Neural progenitor cell (in vitro differentiated cells): ENCODE measurements around the gene IL1R2. TPM values are rescaled to one million over a fixed set of nuclear protein-coding genes. Genes with fewer than 3 reads are reported as not detected.

Experiments
- DNase-seq: peaks from one replicate; pipeline ENCODE4 v3.0.0-alpha.2; 2016; ENCODE audit warnings: low spot score
- H2AFZ ChIP-seq: fragments of 200-600 bp; sonication (generic); replicated peaks from 2 replicates; pipeline ENCODE4 v1.6.1; 2016; ENCODE audit warnings: antibody characterized with exemption
- H3F3A ChIP-seq: fragments of 200-600 bp; sonication (generic); 2 replicates; pipeline ENCODE4 v1.6.1; 2016; ENCODE audit warnings: antibody characterized with exemption, low read depth
- H3K27ac ChIP-seq: fragments of 200-600 bp; sonication (generic); 2 replicates; pipeline ENCODE4 v1.5.1; 2016; ENCODE audit warnings: mild to moderate bottlenecking
- H3K27me3 ChIP-seq: fragments of 200-600 bp; sonication (generic); 2 replicates; pipeline ENCODE4 v1.6.1; 2016; ENCODE audit warnings: mild to moderate bottlenecking, moderate library complexity
- H3K36me3 ChIP-seq: fragments of 200-600 bp; sonication (generic); 2 replicates; pipeline ENCODE4 v1.5.1; 2016
- H3K4me1 ChIP-seq: fragments of 200-600 bp; sonication (generic); 2 replicates; pipeline ENCODE4 v1.6.1; 2016; ENCODE audit warnings: mixed run types
- H3K4me2 ChIP-seq: fragments of 200-600 bp; sonication (generic); 2 replicates; pipeline ENCODE4 v1.6.1; 2016
- H3K4me3 ChIP-seq: fragments of 200-600 bp; sonication (generic); 2 replicates; pipeline ENCODE4 v1.5.1; 2016
- H3K79me2 ChIP-seq: fragments of 200-600 bp; sonication (generic); 2 replicates; pipeline ENCODE4 v1.6.1; 2016; ENCODE audit warnings: low read depth
- H3K9ac ChIP-seq: fragments of 200-600 bp; sonication (generic); 2 replicates; pipeline ENCODE4 v1.6.1; 2016
- H3K9me3 ChIP-seq: fragments of 200-600 bp; sonication (generic); 2 replicates; pipeline ENCODE4 v1.5.1; 2016; ENCODE audit warnings: low read depth
- H4K20me1 ChIP-seq: fragments of 200-600 bp; sonication (generic); 2 replicates; pipeline ENCODE4 v1.6.1; 2016; ENCODE audit warnings: low read depth
- H3K27ac Mint-ChIP-seq: 3 replicates; pipeline ENCODE4 v1.8.0; 2021; ENCODE audit warnings: mixed read lengths
- H3K27me3 Mint-ChIP-seq: 2 replicates; pipeline ENCODE4 v1.8.0; 2022; ENCODE audit warnings: low read depth, mild to moderate bottlenecking, inconsistent platforms, moderate library complexity, mixed read lengths; ENCODE audit not compliant: insufficient read depth
- H3K36me3 Mint-ChIP-seq: 3 replicates; pipeline ENCODE4 v1.8.0; 2021; ENCODE audit warnings: mixed read lengths
- H3K4me1 Mint-ChIP-seq: 3 replicates; pipeline ENCODE4 v1.8.0; 2021; ENCODE audit warnings: mixed read lengths
- H3K4me3 Mint-ChIP-seq: 3 replicates; pipeline ENCODE4 v1.8.0; 2021; ENCODE audit warnings: mild to moderate bottlenecking, moderate library complexity, mixed read lengths
- H3K9me3 Mint-ChIP-seq: 3 replicates; pipeline ENCODE4 v1.8.0; 2020; ENCODE audit warnings: mixed read lengths
- CTCF ChIP-seq: fragments of 200-600 bp; sonication (generic); IDR thresholded peaks from 2 replicates; pipeline ENCODE4 v1.5.1; 2017; ENCODE audit warnings: antibody characterized with exemption, mild to moderate bottlenecking
- EZH2 ChIP-seq: fragments of 200-600 bp; sonication (generic); IDR thresholded peaks from 2 replicates; pipeline ENCODE4 v1.6.1; 2017; ENCODE audit warnings: antibody characterized with exemption, mild to moderate bottlenecking, moderate library complexity
- EZH2phosphoT487 ChIP-seq: fragments of 200-600 bp; sonication (generic); IDR thresholded peaks from 2 replicates; pipeline ENCODE4 v1.6.1; 2017; ENCODE audit warnings: antibody characterized with exemption
- total RNA-seq: library from RNA; depleted of rRNA; stranded (reverse); fragments of >200 nt; gene quantifications from 2 replicates; pipeline ENCODE4 v1.2.3, GENCODE V29; 2015; ENCODE audit warnings: low replicate concordance

The IL1R2 gene
- total RNA-seq, 1 donor from 2014 or later = not detected

- H3K4me1 Mint-ChIP-seq = peaks cover 39% of the 10 kb centered on the region
- Histone ChIP-seq H3K9ac (no peak overlapping the region), H3K4me2 (no peak overlapping the region), H3K4me3 (no peak overlapping the region), H3K4me1 (no peaks in the 10 kb centered on the region), H3K27ac (no peak overlapping the region), H3K27me3 (no peaks in the 10 kb centered on the region), H3F3A (no peaks in the 10 kb centered on the region), H4K20me1 (no peaks in the 10 kb centered on the region), H3K79me2 (no peaks in the 10 kb centered on the region), H2AFZ (no peak overlapping the region), H3K36me3 (no peaks in the 10 kb centered on the region), H3K9me3 (no peaks in the 10 kb centered on the region)
- no peak for TF ChIP-seq EZH2
- TF ChIP-seq EZH2phosphoT487 = no peak
- no peak for TF ChIP-seq CTCF
- peaks cover 14% of the 10 kb centered on the region for H3K27me3 Mint-ChIP-seq
- H3K27ac Mint-ChIP-seq = no peak overlapping the region
- DNase-seq = no peak
- H3K36me3 Mint-ChIP-seq = no peaks in the 10 kb centered on the region
- H3K9me3 Mint-ChIP-seq = no peaks in the 10 kb centered on the region
- H3K4me3 Mint-ChIP-seq = no peak overlapping the region
Observed at GRCh38 chr2:102052365-102052764, 60.6 kb downstream of the IL1R2 start.

- Histone ChIP-seq H3K9ac (no peak overlapping the region), H3K9me3 (no peaks in the 10 kb centered on the region), H3K27me3 (no peaks in the 10 kb centered on the region), H3K79me2 (no peaks in the 10 kb centered on the region), H3K27ac (no peak overlapping the region), H4K20me1 (no peaks in the 10 kb centered on the region), H3K4me2 (no peak overlapping the region), H3K4me1 (peaks cover 6% of the 10 kb centered on the region), H2AFZ (no peak overlapping the region), H3K4me3 (no peak overlapping the region), H3F3A (no peaks in the 10 kb centered on the region), H3K36me3 (no peaks in the 10 kb centered on the region)
- Mint-ChIP-seq H3K4me1 (peaks cover 44% of the 10 kb centered on the region), H3K27ac (peak overlapping the region; percentile 37), H3K27me3 (peaks cover 16% of the 10 kb centered on the region), H3K4me3 (peak overlapping the region; percentile 69), H3K9me3 (no peaks in the 10 kb centered on the region), H3K36me3 (no peaks in the 10 kb centered on the region)
- no peak for TF ChIP-seq CTCF
- no peak for TF ChIP-seq EZH2
- TF ChIP-seq EZH2phosphoT487 = no peak
- DNase-seq = no peak
Observed at GRCh38 chr2:102053096-102053495, 61.3 kb downstream of the IL1R2 start.

GRCh38 chr2:102055346-102055990 lies 63.7 kb downstream of the IL1R2 start:
- Mint-ChIP-seq H3K27ac (no peak overlapping the region), H3K27me3 (peaks cover 17% of the 10 kb centered on the region)
- H3K4me2 ChIP-seq = no peak overlapping the region

More at GRCh38 chr2:102055346-102055990, 63.7 kb downstream of the IL1R2 start:
- Histone ChIP-seq H3K9me3 (no peaks in the 10 kb centered on the region), H3K27me3 (no peaks in the 10 kb centered on the region), H3K79me2 (no peaks in the 10 kb centered on the region), H3K27ac (no peak overlapping the region), H4K20me1 (no peaks in the 10 kb centered on the region), H3K36me3 (no peaks in the 10 kb centered on the region), H3F3A (no peaks in the 10 kb centered on the region), H3K9ac (no peak overlapping the region), H3K4me3 (no peak overlapping the region), H3K4me1 (peaks cover 7% of the 10 kb centered on the region), H2AFZ (no peak overlapping the region)
- Mint-ChIP-seq H3K4me1 (peaks cover 32% of the 10 kb centered on the region), H3K9me3 (no peaks in the 10 kb centered on the region), H3K4me3 (no peak overlapping the region), H3K36me3 (no peaks in the 10 kb centered on the region)
- DNase-seq = no peak
- TF ChIP-seq EZH2phosphoT487 = no peak
- TF ChIP-seq CTCF = no peak
- no peak for TF ChIP-seq EZH2
